ENCODE data around the gene TBL1XR1.
"Not testable (repeated sequence)": the region's sequence is repeated elsewhere in the genome, so short reads cannot be mapped to it uniquely, and the experiment has no call there.

TBL1XR1 gene

GRCh38 chr3:177180506-177180905 is 16.8 kb downstream of the TBL1XR1 start:
- no peak for DNase-seq

DNA sequence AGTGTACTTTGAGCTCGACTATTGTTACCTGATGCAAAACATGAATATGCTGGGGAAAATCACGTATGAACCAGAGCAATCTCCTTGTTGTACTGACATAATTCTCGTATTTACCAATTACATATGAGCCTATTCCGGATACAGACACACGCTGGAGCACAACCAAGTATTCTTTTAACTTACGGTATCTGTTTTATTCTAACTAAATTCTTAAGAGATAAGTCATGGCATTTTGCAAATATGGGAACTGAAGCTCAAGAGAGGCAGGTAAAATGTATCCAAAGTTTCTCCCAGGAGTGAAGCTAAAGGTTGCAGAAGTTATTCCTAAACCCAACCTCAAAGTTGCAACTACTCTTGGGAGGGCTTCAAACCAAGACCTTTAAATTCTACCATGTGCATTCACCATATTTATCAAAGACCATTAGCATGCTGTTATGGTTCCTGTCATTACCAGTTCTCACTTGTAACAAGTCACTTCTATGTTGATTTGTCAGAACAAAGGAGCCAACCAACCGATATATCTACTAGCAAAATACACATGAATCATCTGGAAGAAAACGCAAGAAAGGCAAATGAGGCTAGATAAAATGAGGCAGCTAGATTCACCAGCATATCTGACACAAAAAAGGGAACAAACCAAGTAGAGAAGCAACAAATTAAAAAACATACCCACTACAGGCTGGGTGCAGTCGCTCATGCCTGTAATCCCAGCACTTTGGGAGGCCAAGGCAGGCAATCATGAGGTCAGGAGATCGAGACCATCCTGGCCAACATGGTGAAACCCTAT is 17.8 kb downstream of the TBL1XR1 start:
- no peak for DNase-seq

DNA sequence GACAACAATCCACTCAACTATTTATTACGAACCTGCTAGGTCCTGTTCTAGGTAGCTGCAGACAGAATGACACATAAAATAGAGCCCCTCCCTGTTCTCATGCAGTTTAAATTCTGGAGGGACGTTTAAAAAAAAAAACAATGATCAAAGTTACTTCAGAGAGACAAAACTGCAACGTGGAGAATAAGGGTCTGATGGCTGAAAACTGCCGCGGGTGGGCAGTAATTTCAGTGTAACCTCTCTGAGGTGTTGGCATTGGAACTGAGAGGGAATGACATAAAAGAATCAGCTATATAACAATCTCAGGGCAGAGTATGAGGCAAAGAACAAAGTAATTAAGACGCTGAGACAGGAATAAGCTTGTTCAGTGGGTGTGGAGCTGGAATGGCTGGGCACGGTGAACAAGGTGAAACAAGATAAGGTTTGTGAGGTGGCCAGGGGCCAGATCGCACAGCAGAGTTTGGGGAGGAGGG is 19.5 kb downstream of the TBL1XR1 start:
- no peak for DNase-seq

GRCh38 chr3:177174607-177175170 is 22.6 kb downstream of the TBL1XR1 start:
- DNase-seq, result no peak

DNA sequence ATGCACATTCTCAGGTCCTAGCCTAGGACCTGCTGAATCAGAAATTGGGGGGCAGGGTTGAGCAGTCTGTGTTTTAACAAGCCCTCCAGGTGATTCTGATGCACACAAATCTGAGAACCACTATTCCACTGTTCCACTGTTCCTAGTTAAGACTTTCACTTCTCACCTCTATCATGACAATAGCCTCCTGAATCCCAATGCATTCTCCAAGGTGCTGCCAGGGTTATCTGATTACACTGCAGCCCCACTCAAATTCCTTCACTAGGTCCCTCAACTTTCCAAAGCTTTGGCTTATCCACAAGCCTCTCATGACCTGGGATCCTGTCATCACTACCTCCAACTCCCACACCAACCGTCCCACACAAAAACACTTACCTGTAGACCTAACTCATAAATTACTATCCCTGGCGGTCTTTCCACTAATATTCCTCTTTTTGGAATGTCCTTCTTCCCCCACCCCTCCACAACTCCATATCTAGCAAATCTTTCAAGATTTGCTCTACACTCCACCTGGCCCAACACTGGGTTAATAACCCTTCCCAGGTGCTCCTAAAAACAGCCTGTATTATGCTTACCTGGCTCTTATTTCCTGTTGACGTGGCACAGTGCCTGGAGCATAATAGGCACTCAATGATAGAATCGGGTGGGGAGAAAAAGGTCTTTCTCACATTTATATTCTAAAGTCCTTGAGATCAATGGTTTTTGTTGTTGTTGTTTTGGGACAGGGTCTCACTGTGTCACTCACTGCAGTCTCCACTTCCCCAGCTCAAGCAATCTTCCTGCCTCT is 27.2 kb downstream of the TBL1XR1 start:
- no peak for DNase-seq

- DNase-seq, result no peak
Observed at GRCh38 chr3:177168431-177168830, 28.9 kb downstream of the TBL1XR1 start.

DNA sequence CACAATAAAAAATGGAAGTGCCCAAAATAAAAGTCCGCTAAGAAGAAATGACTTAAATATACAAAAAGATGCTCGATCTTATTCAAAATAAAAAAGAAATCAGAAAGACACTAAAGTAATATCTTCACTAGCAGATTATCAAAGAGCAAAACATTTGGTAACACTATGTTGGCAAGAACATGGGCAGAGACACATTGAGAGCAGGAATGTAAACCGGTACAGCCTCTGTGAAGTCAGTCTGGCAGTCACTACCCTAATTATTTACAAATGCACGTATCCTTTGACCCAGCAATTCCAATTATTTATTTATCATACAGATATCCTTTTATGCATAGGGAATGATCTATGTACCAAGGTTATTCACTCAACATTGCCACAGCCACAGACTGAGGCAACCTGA is 34.5 kb downstream of the TBL1XR1 start:
- no peak for DNase-seq

- DNase-seq, result not testable (repeated sequence)
Observed at GRCh38 chr3:177161603-177162002, 35.7 kb downstream of the TBL1XR1 start.

GRCh38 chr3:177158461-177158860 is 38.8 kb downstream of the TBL1XR1 start:
- DNase-seq, result no peak

GRCh38 chr3:177157492-177157891 is 39.8 kb downstream of the TBL1XR1 start:
- no peak for DNase-seq

GRCh38 chr3:177154733-177155132 is 42.5 kb downstream of the TBL1XR1 start:
- no peak for DNase-seq

DNA sequence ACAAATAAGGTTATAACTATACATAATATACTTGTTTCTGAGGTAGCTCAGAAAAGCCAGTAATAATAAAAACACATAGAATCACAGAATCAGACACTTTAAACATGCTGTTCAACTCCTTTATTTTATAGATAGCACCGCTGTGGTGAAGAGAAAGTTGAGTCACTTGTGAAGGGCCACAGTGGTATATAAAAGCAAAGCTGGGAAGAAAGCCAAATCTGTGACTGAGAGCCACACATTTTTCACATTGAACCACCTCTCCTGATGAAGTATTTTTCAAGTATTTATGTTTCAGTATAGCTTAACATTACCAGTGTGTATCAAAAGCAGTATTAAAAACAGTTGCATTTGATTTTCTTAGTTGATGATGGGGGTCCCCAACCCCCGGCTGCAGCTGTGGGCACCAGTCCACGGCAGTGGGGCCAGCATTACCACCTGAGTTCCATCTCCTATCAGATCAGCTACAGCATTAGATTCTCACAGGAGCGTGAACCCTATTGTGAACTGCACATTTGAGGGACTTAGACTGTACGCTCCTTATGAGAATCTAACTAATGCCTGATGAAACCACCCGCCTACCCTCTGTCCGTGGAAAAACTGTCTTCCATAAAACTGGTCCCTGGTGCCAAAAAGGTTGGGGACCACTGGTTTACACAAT is 46.2 kb downstream of the TBL1XR1 start:
- peak in 1 of 2 donors; percentile 60 for DNase-seq

DNA sequence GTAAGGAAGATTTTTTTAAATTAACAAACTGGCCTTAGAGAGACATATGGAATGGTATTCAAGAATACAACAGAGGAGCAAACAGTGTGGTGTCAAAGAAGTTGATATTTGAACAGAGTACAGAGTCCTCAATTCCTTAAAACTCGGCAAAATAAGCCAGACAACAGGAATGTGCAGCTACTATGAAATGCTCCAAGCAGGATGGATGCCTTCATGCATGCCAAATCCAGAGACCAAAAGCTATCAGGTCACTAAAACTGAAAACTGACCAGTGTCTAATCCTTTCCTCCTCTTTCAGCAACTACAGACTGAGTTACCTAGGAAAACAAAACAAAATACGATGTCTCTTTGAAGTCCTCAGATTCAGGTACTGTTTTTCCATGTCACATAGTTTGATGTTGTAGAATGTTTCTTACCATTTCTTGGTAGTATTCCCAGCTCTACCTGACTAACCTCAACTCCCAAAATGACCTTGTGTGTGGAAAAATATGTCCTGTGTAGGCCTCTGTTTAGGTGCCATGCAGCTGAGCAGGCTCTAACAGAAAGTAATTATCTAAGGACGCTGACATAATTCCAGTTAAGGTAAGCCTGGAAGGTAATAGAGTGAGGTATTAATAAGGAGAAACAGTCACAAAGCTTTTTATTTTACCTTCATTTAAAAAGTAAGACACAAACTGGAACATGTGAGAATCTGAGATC is 46.9 kb downstream of the TBL1XR1 start:
- DNase-seq, result no peak

DNA sequence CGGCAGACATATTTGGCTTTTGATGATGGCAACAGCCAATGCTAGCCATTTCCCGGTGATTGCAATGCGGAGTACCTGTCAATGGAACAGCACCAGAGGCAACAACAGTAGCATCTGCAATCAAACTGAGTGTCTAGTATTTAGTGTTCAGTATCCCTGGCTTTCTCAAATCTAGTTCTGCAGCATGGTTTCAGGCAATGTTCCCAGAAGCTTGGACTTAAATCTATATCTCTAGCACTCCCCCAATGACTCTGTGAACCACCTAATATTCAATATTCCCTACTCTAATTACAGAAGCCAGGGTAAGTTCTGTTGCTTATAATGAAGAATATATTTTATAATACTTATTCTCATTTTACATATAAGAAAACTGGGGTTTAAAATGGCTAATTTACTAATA is 48.2 kb downstream of the TBL1XR1 start:
- DNase-seq, result no peak

DNA sequence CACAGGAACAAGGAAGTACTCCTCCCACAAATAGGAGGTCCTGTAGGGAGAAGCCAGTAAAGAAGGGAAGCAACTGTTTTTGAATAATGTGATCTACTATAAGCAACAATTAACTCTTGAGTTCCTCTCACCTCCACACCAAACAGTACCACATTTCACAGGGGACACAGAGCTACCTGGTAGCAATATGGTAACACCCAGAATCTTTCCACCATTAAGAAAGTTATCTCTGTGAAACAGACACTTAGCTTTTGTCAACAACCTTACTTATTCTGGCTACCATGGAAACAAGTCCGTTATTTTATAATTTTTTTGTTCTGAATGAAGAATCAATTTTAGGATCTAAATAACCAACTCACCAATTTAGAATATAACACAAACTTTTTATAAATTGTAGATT is 49.5 kb downstream of the TBL1XR1 start:
- DNase-seq, result no peak

- DNase-seq, result no peak
Observed at GRCh38 chr3:177146646-177147045, 50.6 kb downstream of the TBL1XR1 start.

- DNase-seq, result no peak
Observed at GRCh38 chr3:177145954-177146353, 51.3 kb downstream of the TBL1XR1 start.

DNA sequence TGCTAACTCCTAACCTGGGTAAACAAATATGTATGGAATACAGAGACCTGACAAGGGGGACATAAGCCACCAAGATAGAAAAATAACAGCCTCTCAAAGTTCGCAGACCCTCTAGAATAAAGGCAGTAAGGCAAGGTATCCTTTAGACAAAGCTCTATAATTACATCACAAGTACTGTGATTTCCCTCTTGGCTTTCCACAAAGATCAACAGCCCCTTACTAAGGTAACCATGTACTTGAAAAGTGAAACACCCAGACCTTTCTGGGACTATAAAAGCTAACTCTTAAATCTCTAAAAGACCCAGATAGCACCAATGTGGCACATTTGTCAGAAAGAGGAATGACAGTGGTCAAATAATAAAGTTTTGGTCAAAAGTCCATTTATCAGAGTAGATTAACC is 51.9 kb downstream of the TBL1XR1 start:
- DNase-seq, result no peak

DNA sequence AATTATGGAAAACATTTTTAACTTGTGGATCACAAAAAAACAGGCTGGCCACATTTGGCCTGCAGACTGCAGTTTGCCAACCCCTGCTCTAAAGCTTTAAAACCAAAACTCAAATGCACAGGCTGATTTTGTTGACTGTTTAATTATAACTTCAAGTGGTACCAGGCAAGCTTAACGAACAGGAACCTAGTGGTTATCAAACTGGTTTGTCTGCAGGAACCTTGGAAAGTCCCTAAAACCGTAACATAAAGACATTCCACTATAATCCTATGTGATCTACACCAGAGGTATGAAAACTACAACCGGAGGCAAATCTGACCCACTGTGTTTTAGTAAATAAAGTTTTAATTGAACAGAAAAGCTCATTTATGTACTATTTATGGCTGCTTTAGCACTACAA is 52.4 kb downstream of the TBL1XR1 start:
- peak in 1 of 2 donors; percentile 52 for DNase-seq

DNA sequence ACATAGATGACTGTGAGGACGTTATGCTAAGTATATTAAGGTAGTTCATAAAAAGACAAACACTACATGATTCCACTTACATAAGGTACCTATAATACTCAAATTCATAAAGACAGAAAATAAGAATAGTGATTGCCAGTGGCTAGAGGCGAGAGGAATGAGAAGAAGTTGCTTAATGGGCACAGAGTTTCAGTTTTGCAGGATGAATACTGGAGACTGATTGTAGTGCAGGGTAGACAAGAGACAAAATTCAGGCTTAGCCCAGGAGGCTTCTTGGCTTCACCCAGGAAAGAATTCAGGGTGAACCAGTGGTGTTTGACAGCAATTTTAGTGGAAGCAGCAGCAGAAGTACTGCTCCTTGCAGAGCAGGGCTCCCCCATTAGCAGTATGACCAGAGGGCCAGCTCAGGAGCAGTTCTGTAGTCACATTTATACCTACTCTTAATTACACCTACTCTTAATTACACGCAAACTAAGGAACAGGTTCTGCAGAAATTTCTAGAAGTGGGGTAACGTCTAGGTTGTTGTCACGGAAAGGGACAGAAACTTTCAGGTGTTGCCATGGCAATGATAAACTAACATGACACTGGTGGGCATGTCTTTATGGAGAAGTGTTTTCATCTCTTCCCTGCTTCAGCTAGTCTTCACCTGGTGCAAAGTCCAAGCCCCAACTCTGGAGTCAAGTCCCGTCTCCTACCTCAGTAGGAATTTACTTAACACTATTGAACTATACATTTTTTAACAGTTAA is 55.2 kb downstream of the TBL1XR1 start:
- DNase-seq, result no peak

DNA sequence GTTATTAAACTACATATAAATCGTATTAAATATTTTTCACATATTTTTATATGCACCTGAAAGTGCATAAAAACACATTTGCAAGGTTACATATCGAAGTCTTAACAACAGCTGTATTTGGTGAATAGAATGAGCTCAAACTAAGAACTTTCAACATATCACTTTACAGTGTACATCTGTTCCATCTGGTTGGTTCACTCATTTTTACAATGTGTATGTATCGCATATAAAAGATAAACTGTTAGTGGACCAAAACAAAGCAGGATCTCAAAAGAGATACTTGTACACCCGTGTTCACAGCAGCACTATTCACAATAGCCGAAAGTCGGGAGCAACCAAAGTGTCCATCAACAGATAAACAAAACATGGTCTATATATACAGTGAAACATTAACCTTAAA is 55.8 kb downstream of the TBL1XR1 start:
- DNase-seq, result no peak

GRCh38 chr3:177139220-177139619 is 58.1 kb downstream of the TBL1XR1 start:
- DNase-seq, result not testable (repeated sequence)
